Bronchial epithelial cell (primary cell): ENCODE results near the gene SRP68. TPM values are rescaled to one million over a fixed set of nuclear protein-coding genes. Genes with fewer than 3 reads are reported as not detected.

ENCODE experiments used
- DNase-seq: peaks from one replicate; pipeline ENCODE4 v3.0.0-alpha.2; 2010; ENCODE audit warnings: low read depth
- FAIRE-seq: peaks from 2 replicates; lab custom pipeline; 2011; peaks lifted over from hg19 to GRCh38; lab: Jason Lieb, UNC
- H3K27me3 ChIP-seq: 2 replicates; pipeline ENCODE4 v1.5.1; 2011; ENCODE audit warnings: low read length; ENCODE audit not compliant: control insufficient read depth, insufficient read depth
- H3K36me3 ChIP-seq: 2 replicates; pipeline ENCODE4 v1.5.1; 2011; ENCODE audit warnings: low read length; ENCODE audit not compliant: control insufficient read depth, insufficient read depth
- H3K4me3 ChIP-seq: 2 replicates; pipeline ENCODE4 v1.5.1; 2011; ENCODE audit warnings: mild to moderate bottlenecking, low read depth, low read length, control low read depth
- CTCF ChIP-seq: IDR thresholded peaks from 2 replicates; pipeline ENCODE4 v1.5.1; 2011; ENCODE audit warnings: mild to moderate bottlenecking, moderate library complexity, low read length, control low read depth, inconsistent platforms; ENCODE audit not compliant: insufficient read depth, severe bottlenecking
- total RNA-seq: library from RNA; depleted of rRNA; stranded (reverse); fragments of >200 nt; gene quantifications from 2 replicates; pipeline ENCODE4 v1.2.1, GENCODE V29; 2014

The SRP68 gene
- total RNA-seq, 1 donor from 2014 or later: 42.9 TPM

- peak; percentile 53 for TF ChIP-seq CTCF
- peaks cover 18% of the 10 kb centered on the region for H3K36me3 ChIP-seq
- H3K4me3 ChIP-seq: no peak overlapping the region
- peak; percentile 45 for DNase-seq
- no peak for FAIRE-seq
- no peaks in the 10 kb centered on the region for H3K27me3 ChIP-seq
Measured at GRCh38 chr17:76056882-76057281, 15.4 kb downstream of the SRP68 start.

- no peak for TF ChIP-seq CTCF
- no peaks in the 10 kb centered on the region for H3K27me3 ChIP-seq
- no peak for FAIRE-seq
- DNase-seq: peak; percentile 95
- no peak overlapping the region for H3K4me3 ChIP-seq
- H3K36me3 ChIP-seq: peaks cover 24% of the 10 kb centered on the region
Measured at GRCh38 chr17:76054112-76054476, 18.2 kb downstream of the SRP68 start.

- no peak for TF ChIP-seq CTCF
- DNase-seq: peak; percentile 95
- Histone ChIP-seq H3K27me3 (no peaks in the 10 kb centered on the region), H3K36me3 (peaks cover 18% of the 10 kb centered on the region), H3K4me3 (peak overlapping the region; percentile 19)
- FAIRE-seq: no peak
Measured at GRCh38 chr17:76053246-76054111, 18.8 kb downstream of the SRP68 start.

- Histone ChIP-seq H3K27me3 (no peaks in the 10 kb centered on the region), H3K4me3 (no peak overlapping the region), H3K36me3 (peaks cover 12% of the 10 kb centered on the region)
- TF ChIP-seq CTCF: no peak
- FAIRE-seq: no peak
- DNase-seq: no peak
Measured at GRCh38 chr17:76051561-76051960, 20.8 kb downstream of the SRP68 start.

- no peak for FAIRE-seq
- TF ChIP-seq CTCF: no peak
- DNase-seq: peak; percentile 78
- H3K27me3 ChIP-seq: no peaks in the 10 kb centered on the region
- peaks cover 13% of the 10 kb centered on the region for H3K36me3 ChIP-seq
- no peak overlapping the region for H3K4me3 ChIP-seq
Measured at GRCh38 chr17:76050538-76051467, 21.5 kb downstream of the SRP68 start.
